HG02884 (cell line): ENCODE results near the gene GEMIN5.

Experiments used
- ATAC-seq: cut with Tn5 transposase; IDR thresholded peaks from one replicate; pipeline ENCODE4 v1.9.1; 2021; ENCODE audit warnings: mild to moderate bottlenecking, moderate library complexity; ENCODE audit not compliant: unreplicated experiment

The GEMIN5 gene

DNA sequence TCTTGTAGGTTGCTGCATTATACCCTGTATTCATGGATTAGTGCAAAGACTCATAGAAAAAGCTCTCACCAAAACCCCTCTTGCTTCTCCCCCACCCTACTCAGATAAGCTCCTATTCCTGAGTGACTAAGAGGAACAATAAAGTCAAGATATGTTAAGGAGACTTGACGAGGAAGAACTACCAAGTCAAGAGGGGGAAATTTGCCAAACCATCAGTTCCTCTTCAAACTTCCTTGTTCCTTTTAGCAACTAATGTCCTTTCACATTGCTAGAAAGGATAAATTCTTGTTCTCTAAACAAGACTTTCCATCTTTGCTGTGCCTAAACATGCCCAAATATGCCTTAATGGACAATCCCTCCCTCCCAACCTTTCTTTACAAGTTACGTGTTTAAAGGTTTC is 52.6 kb downstream of the GEMIN5 start:
- ATAC-seq: no peak

DNA sequence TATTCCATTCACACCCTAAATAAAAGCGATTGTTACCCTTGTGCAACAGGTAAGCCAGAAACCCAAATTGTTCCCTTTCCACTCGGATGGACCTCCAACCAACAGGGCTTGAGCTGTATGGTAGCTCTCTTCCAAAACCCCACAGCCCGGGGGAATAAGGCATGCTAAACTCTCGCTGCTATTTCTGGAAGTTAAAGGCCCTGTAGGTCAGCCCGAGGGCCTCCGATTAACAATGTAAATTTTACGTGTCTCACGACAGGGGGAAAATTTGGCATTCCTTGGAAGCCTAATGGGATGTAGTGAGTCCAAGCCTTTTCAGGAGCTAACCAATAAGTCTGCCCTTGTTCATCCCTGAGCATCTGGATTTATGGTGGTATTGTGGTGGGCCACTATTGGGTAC is 53.6 kb downstream of the GEMIN5 start:
- no peak for ATAC-seq

DNA sequence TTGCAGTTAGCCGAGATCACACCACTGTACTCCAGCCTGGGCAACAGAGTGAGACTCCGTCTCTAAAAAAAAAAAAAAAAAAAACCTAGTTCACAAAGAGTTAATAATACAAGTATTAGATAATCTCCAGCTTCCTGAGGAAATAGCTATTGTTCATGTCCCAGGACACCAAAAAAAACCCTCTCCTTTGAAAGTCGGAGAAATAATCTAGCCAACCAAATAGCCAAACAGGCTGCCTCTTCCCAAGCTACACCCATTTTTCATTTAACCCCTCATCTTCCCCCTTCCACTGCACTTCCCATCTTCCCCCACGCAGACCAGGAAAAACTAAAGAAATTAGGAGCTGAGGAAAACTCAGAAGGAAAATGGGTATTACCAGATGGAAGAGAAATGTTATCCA is 56.0 kb downstream of the GEMIN5 start:
- no peak for ATAC-seq

DNA sequence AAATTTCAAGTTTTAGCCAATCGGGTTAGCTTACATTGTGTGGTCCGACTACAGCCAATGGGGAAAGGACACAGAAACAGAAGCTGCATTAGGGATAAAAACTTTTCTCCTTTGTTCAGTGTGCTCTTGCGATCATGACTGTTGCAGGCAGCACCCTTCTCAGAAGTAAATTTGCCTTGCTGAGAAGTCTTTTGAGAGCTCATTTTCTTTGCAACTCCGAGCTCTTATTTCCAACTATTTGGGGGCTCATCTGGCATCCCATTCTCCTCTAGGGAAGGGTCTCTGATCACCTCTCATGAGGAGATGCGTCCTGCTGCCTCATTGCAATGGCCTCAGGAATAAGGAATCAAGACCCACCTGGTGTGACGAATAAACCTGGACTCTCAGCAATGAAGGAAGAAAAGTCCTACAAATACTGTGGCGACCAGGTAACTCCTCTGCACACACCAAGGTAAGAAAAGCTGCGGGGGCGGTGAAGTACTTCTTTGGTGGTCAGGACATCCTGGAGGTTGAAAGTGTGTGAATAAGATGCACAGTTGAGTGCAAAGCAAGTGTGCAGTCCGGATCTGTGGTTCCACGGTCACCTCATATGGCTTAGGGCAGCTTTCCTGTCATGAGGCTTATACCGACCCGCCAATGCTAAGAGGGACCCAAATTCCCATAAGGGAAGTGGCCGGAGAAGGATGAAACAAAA is 59.2 kb downstream of the GEMIN5 start:
- no peak for ATAC-seq

DNA sequence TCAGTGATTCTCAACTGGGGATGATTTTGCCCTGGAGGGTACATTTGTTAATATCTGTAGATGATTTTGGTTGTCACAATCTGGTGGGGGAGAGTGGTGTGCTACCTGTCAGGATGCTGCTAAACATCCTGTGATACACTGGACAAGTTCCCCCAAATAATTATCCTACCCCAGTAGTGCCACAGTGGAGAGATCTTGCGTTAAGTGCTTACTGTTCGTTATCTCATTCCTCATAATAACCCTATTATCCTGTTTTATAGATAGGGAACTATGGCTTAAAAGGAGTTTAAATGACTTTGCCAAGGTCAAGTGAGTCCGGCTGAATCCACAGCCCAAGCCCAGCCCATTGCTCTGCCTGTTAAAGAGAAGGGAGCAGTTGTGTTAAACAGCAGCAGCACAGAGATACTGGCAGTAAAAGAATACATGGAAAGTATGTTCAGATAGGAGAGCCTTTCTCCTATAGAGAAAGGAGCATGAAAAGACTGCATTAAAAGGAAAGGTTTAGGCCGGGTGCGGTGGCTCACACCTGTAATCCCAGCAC is 64.2 kb downstream of the GEMIN5 start:
- no peak for ATAC-seq

DNA sequence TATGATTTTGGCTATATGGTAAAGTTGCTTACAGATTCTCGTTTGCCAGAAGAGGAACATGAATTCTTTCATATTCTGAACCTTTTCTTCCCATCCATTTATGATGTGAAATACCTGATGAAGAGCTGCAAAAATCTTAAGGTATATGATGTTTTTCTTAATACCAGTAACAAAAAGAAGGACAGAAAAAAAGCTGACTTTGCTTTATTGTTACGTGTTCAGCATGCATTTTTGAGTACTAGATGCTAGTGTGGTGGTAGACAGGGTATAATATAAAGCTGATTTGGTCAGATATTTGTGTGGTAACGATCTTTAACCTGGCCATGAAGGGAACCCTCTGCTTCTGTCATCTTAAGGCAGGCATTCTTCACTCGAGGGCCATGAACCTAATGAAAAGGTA is 66.3 kb downstream of the GEMIN5 start:
- no peak for ATAC-seq

DNA sequence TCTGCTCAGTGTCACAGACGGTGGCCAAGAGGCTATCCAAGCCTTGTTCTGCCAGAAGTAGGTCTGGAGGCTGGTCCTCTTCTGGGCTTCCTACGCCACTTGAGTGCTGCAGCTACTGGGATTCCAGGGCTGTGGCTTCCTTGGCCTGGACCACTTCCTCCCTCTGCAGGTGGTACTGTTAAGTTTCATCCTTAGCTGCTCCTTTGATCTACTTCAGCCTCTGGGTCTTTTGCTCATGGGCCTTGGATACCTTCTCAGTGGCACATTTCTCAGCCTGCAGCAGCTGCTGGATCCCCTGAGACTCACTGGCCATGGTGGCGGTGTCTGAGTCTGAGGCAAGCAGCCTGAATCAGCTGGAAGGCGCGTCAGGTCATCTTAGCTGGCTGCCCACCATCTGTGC is 69.3 kb downstream of the GEMIN5 start:
- no peak for ATAC-seq

DNA sequence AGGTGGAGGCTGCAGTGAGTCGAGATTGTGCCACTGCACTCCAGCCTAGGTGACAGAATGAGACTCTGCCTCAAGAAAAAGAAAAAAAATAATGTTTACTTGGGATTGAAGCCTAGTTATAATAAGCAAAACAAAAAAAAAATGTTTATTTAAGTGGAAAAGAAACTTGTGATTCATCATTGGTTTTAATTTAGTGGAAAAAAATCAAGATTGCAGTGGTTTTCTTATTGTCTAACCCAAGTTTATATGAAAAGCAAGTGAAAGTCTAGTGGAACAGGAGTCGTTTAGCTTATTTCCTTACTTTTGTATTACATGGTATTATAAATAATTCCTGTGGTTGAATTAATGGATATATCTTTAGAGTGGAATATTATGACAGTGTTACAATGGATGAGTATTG is 71.2 kb downstream of the GEMIN5 start:
- ATAC-seq: no peak

DNA sequence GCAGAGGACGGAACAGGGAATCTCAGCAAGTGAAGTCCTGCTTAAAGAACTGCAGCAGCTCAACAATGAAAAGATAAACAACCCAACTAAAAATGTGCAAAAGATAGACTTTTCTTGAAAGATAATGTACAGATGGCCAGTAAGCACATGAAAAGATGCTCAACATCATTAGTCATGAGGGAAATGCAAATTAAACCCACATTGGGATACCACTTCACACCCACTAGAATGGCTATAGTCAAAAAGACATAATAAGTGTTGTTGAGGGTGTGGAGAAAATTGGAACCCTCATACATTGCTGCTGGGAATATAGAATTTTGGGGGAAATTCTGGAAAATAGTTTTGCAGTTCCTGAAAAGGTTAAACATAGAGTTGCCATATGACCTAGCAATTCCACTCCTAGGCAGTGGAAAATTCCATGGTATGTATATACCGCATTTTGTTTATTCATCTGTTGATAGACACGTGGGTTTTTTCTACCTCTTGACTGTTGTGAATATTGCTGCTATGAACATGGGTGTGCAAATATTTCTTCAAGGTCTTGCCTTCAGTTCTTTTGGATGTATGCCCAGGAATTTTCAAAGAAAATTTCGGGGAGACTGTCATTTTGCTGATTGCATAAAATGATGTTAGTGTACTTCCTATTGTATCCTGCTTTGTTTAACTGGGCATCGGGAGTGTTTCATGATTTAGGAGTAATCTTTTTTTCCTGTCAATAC is 72.4 kb downstream of the GEMIN5 start:
- no peak for ATAC-seq

DNA sequence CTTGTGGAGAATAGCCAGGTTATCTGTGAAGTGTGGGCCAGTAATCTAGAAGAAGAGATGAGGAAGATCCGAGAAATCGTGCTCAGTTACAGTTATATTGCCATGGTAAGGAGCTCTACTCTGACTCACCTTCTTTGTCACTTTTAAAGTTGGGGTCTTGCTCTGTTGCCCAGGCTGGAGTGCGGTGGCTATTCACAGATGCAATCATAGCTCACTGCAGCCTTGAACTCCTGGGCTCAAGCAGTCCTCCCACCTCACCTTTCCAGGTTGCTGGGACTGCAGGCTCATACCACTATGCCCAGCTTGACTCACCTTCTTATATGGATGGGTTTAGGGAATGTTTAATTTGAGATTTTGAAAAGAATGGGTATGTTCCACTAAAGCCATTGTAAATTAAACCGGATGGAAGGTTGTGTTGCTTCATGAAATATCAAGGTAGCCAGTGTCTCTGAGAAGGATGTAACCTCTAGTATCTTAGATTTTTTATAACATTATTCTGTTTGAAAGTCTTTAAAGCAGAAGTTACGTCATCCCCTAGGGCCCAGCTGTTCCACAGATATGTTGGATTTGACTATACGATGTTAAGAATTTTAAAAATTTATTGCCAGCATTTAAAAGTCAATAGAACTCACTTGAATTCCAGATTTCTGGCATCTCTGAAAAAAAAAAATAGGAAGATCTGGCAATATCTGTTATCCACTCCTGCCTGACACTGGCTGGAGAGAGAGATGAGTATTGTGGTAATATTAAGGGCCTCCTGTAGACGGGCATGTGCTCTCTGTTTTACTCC is 74.5 kb downstream of the GEMIN5 start:
- no peak for ATAC-seq

DNA sequence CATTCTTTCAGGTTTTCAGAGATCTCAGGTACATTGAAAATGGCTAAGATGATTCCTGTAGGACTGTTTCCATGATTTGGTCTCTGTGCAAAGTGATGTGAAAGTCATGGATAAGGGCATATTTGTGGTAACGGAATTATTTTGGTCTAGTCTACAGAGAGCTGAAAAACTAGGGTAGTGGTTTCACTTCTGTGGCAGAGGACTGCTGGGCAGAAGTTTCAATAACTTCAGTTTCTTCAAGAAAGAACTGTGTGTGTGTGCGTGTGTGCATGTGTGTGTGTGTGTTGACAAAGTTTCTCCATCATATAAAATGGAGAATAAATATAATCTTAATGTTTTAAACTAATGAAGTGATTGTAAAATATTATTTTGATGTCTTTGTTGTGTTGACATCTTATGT is 75.2 kb downstream of the GEMIN5 start:
- no peak for ATAC-seq

DNA sequence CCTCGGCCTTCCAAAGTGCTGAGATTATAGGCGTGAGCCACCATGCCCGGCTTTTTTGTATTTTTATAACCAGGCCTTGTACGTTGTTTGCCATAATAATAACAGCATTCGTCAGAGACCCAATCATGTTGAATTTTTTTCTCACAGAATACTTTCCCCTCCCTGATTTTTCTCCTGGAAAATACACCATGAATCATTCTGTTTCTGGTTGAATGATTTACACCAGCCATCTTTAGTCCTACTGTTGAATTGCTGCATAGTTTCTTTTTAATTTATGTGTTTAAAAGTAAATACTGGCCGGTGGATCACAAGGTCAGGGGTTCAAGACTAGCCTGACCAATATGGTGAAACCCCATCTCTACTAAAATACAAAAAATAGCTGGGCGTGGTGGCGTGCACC is 76.1 kb downstream of the GEMIN5 start:
- no peak for ATAC-seq

DNA sequence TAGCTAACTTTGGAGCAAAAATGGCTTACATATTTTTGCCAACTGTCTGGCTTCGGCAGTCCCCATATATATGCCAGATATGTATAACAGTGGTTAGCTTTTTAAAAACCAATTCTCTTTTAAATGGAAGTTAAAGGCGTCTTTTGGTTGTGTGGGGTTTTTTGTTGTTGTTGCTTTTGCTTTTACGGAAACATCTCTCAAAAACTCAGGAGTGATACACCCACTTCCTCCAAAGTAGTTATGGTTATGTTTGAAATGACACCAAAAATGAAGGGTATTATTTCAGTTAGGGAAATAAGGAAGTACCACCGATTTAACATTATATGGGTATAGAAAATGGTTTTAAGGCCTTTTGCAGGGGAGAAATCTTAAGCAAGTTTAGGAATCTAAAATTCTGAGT is 77.2 kb downstream of the GEMIN5 start:
- ATAC-seq: no peak

DNA sequence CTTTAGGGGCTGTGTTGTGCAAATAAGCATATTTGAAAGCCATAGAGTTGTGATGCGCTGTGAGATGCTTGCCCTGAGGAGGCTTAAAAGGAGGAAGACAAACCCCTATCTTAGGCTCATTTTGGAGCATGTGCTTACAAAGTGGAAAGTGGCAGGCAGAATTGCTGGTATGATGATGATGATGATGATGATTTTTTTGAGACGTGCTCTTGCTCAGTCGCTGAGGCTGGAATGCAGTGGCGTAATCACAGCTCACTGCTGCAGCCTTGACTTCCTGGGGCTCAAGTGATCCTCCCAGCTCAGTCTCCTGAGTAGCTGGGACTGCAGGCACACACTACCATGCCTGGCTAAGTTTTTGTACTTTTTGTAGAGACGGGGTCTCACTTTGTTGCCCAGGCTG is 77.9 kb downstream of the GEMIN5 start:
- no peak for ATAC-seq

DNA sequence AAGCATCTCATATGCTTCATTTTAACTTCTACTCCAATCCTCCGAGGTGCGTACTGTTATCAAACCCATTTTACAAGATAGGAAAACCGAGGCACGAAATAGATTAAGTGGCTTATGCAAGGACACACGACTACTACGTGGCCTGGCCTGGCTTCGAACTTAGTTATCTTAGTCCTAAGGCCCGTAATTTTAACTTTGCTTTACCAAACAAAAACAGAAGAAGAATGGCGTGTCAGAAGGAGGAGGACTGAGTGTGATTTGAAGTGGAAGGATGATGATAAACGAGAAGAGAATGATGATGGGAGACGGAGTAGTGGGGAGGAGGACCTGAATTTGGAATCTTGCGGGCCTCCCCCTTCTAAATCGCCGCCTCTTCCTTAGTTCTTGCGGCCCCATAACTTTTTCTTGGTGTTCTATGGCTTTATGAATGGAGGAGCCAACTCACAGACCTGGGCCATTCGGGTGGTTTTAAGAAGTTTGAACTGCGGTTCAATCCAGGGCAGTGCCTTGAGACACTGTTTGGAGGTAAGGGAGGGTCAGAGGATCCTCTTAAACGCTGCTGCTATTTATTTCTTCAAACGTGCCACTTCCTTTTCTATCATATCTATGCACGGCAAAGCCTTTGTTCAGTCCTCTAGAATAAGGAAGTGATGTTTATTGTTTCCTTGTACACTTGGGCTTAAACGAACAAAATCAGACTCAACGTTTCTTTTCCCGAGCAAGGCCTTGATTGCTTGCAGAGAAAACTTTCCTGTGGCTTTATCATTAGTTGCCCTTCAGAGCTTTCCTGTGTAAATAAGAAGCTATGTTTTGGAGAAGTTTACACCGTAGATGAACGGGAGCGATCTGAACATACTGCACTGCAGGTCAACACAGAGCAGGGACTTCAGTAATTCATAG is 78.8 kb downstream of the GEMIN5 start:
- no peak for ATAC-seq

DNA sequence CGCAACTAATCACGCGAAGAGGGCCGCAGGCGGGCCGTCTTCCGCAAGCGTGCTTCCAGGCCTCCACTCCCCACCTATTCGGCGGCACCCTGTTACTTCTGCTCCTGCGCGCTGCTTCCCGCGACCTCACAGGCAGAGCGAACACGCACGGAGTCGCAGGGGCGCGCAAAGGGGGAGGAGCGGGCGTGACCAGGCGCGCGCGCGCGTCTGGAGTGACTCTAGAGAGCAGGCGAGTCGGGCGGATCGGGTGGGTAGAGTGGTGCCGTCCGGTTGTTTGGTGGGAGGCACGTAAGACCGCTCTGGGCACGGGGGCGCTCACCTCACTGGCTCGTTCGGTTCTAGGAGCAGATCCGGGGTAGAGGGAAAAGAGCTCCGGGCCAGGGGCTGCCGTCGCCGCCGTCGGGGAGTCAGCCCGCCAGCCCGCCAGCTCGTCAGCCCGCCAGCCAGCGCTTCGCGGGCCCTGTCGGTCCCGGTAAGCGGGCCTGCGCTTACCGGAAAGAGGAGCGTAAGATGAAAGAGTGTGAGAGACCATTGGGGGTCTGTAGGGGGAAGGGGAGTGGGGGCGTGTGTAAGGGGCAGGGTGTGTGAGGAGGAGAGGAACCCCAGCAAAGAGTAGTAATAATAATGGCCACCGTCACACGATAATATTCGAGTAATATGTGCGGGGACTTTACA is 79.6 kb downstream of the GEMIN5 start, which contains the start of gene CNOT8:
Gene CNOT8, plus strand, starts transcription at position 331 of the 675 bp plus-strand sequence. CDS start 4,652 bp downstream, outside the sequence.
- ATAC-seq: peak; percentile 73

DNA sequence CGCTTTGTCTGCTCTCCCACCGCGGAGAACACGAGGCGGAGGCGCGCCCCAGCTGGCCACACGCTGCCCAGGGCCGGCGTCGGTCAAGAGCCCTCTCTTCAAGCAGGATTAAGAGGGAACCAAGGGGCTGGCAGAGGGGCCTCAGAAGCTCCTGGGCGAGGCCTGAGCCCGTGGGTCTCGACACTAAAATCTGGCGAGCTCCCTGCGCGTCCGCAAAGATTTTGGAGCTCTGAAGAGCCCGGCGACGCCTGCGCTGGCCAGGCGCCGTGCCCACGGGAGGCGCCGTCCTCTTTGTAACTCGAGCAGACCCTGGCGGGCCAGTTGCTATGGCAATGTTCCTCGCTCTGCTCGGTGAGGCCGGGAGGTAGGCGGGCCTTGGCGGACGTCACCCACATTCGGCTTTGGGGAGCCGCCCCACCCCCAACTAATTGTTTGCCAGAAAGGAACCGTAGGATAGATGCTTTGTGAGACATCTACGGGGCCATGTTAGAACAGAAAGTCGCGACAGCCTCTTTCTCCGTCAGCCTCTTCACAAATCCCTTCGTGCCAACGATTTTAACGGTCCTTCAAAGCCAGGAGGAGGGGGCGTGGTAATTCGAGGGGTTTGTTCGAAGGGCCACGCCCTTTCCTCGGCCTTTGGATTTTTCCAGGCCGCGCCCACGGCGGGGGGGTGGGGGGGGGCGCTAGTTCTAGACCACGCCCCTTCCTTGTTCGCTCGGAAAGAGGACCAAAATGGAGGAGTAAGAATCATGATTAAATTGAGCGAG is 80.3 kb downstream of the GEMIN5 start:
- peak; percentile 54 for ATAC-seq

DNA sequence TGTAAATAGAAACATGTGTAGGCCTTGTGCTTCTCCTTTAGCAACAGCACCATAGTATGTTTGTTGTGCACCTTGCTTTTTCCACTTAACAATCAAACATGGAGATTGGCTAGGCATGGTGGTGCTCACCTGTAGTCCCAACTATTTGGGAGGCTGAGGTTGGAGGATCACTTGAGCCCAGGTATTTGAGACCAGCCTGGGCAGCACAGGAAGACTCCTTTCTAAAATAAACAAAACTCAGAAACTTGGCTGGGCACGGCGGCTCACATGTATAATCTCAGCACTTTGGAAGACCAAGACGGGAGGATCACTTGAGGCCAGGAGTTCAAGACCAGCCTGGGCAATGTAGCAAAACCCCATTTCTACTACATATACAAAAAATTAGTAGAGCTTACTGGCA is 86.7 kb downstream of the GEMIN5 start:
- no peak for ATAC-seq
